OCI-LY3 (cell line): Measurements from ENCODE around the gene EIF2B2.

Source experiments
- H2AFZ ChIP-seq: fragments of 200-600, 300-600 bp; shearing (Covaris generic); 2 replicates; pipeline ENCODE4 v1.6.0; 2014; ENCODE audit warnings: antibody characterized with exemption, low read depth, low read length
- H3K27ac ChIP-seq: fragments of 200-600, 300-600 bp; sonication (generic); 2 replicates; pipeline ENCODE4 v1.5.1; 2014; ENCODE audit warnings: mild to moderate bottlenecking, low read length, moderate library complexity, mixed read lengths
- H3K27me3 ChIP-seq: fragments of 200-600, 300-600 bp; sonication (generic); 2 replicates; pipeline ENCODE4 v1.6.1; 2014; ENCODE audit warnings: low read depth, low read length, mixed read lengths
- H3K36me3 ChIP-seq: fragments of 200-600, 300-600 bp; sonication (generic); replicated peaks from 2 replicates; pipeline ENCODE3; 2014; ENCODE audit warnings: low read depth, low read length, mixed read lengths
- H3K4me1 ChIP-seq: fragments of 300-600, 200-600 bp; sonication (generic); 2 replicates; pipeline ENCODE4 v1.6.1; 2014; ENCODE audit warnings: low read length, mixed read lengths
- H3K4me2 ChIP-seq: fragments of 200-600, 300-600 bp; sonication (generic); 2 replicates; pipeline ENCODE4 v1.6.1; 2014; ENCODE audit warnings: low read length, mixed read lengths
- H3K4me3 ChIP-seq: fragments of 300-600, 200-600 bp; sonication (generic); 2 replicates; pipeline ENCODE4 v1.5.1; 2014; ENCODE audit warnings: antibody characterized with exemption, mild to moderate bottlenecking, low read length, moderate library complexity
- H3K79me2 ChIP-seq: fragments of 300-600, 200-600 bp; shearing (Covaris generic); 2 replicates; pipeline ENCODE4 v1.6.1; 2014; ENCODE audit warnings: mild to moderate bottlenecking, low read length, mixed read lengths
- H3K9ac ChIP-seq: fragments of 300-600, 200-600 bp; shearing (Covaris generic); 2 replicates; pipeline ENCODE4 v1.6.0; 2014; ENCODE audit warnings: mild to moderate bottlenecking, low read length, moderate library complexity
- H3K9me3 ChIP-seq: fragments of 200-600, 300-600 bp; shearing (Covaris generic); 2 replicates; pipeline ENCODE4 v1.6.1; 2014; ENCODE audit warnings: low read length, mixed read lengths; ENCODE audit not compliant: insufficient read depth
- H4K20me1 ChIP-seq: fragments of 200-600, 300-600 bp; sonication (generic); 2 replicates; pipeline ENCODE4 v1.6.1; 2016; ENCODE audit warnings: low read length, mixed read lengths; ENCODE audit not compliant: insufficient read depth
- CTCF ChIP-seq: fragments of 200-600, 300-600 bp; sonication (generic); IDR thresholded peaks from 2 replicates; pipeline ENCODE4 v1.5.1; 2014; ENCODE audit warnings: antibody characterized with exemption, low read length, low read depth
- EZH2phosphoT487 ChIP-seq: fragments of 200-600 bp; shearing (Covaris generic); IDR thresholded peaks from 2 replicates; pipeline ENCODE4 v1.6.1; 2018; ENCODE audit warnings: antibody characterized with exemption, mixed run types, low read depth

The EIF2B2 gene

GRCh38 chr14:75040959-75041358, 38.2 kb downstream of the EIF2B2 start:
- no peaks in the 10 kb centered on the region; the same call in 1 of the 2 replicates for H4K20me1 ChIP-seq
- no peak overlapping the region for H3K4me2 ChIP-seq
- H3K9me3 ChIP-seq: no peaks in the 10 kb centered on the region
- no peaks in the 10 kb centered on the region for H3K27me3 ChIP-seq
- H3K36me3 ChIP-seq: peaks cover 28% of the 10 kb centered on the region
- H3K4me3 ChIP-seq: no peak overlapping the region
- H3K79me2 ChIP-seq: peaks cover 21% of the 10 kb centered on the region
- H3K9ac ChIP-seq: no peak overlapping the region
- H3K27ac ChIP-seq: no peak overlapping the region
- TF ChIP-seq CTCF (no peak), EZH2phosphoT487 (no peak)
- H2AFZ ChIP-seq: no peak overlapping the region
- peaks cover 16% of the 10 kb centered on the region for H3K4me1 ChIP-seq

DNA sequence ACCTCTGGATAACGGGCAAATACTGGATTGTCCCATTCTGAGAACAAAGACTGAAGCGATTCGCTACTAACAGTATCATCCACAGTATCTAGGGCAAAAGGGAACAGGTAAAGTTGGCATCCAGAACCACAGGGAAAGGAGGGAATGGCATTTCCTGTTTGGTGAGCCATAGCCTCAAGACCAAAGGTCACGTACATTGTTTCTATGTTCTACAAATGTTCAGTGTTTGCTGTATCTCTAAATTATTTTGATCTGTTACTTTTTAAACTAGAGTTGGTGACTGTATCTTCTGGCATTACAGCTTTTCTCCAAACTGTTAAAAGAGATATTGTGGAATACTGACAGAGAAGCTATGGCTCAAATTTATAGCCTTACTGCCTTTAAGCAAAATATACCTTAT, 38.9 kb downstream of the EIF2B2 start:
- H3K4me2 ChIP-seq: peak overlapping the region; percentile 53
- peaks cover 16% of the 10 kb centered on the region for H3K4me1 ChIP-seq
- no peak for TF ChIP-seq CTCF
- no peak for TF ChIP-seq EZH2phosphoT487
- H3K27me3 ChIP-seq: no peaks in the 10 kb centered on the region
- peak overlapping the region; percentile 3 for H3K9ac ChIP-seq
- no peaks in the 10 kb centered on the region; the same call in 1 of the 2 replicates for H4K20me1 ChIP-seq
- H3K79me2 ChIP-seq: peaks cover 25% of the 10 kb centered on the region
- peak overlapping the region; percentile 52 for H3K27ac ChIP-seq
- no peaks in the 10 kb centered on the region for H3K9me3 ChIP-seq
- peak overlapping the region; percentile 6 for H3K4me3 ChIP-seq
- H3K36me3 ChIP-seq: peaks cover 31% of the 10 kb centered on the region
- no peak overlapping the region for H2AFZ ChIP-seq

DNA sequence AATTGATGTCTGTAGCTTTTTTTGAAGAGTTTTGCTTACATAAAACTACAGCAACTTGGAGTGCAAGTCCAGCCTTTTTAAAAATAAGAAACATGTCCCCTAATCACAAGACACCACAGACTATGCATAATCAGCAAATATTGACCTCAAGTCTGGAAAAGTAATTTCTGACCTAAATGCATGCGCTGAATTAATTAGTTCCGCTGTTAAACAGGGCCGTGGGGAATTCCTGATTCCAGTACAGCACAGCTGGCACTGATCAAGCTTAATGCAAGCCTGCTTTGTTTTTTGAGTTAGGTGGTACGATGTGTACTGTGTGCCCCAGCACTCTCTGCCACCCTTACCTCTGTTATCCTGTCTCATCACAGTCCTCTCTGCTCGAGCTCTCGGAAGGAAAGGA, 39.3 kb downstream of the EIF2B2 start:
- TF ChIP-seq CTCF (no peak), EZH2phosphoT487 (no peak)
- no peaks in the 10 kb centered on the region; the same call in 1 of the 2 replicates for H4K20me1 ChIP-seq
- no peaks in the 10 kb centered on the region for H3K9me3 ChIP-seq
- H3K4me1 ChIP-seq: peaks cover 16% of the 10 kb centered on the region
- H3K27me3 ChIP-seq: no peaks in the 10 kb centered on the region
- no peak overlapping the region for H2AFZ ChIP-seq
- peak overlapping the region; percentile 6 for H3K4me3 ChIP-seq
- peaks cover 28% of the 10 kb centered on the region for H3K79me2 ChIP-seq
- peak overlapping the region; percentile 3 for H3K9ac ChIP-seq
- peak overlapping the region; percentile 53 for H3K4me2 ChIP-seq
- peak overlapping the region; percentile 52 for H3K27ac ChIP-seq
- H3K36me3 ChIP-seq: peaks cover 30% of the 10 kb centered on the region

GRCh38 chr14:75044322-75044721, 41.6 kb downstream of the EIF2B2 start:
- Histone ChIP-seq H3K27me3 (no peaks in the 10 kb centered on the region), H3K4me1 (peaks cover 16% of the 10 kb centered on the region), H4K20me1 (no peaks in the 10 kb centered on the region; the same call in 1 of the 2 replicates), H3K79me2 (peaks cover 36% of the 10 kb centered on the region), H3K9ac (no peak overlapping the region), H3K4me3 (no peak overlapping the region), H3K36me3 (peaks cover 33% of the 10 kb centered on the region), H3K27ac (no peak overlapping the region), H3K4me2 (no peak overlapping the region), H2AFZ (no peak overlapping the region), H3K9me3 (no peaks in the 10 kb centered on the region)
- TF ChIP-seq EZH2phosphoT487 (no peak), CTCF (no peak)
